HG02623 (cell line): Measurements from ENCODE around the gene PRDM16.

Source experiments
- ATAC-seq: cut with Tn5 transposase; IDR thresholded peaks from one replicate; pipeline ENCODE4 v1.9.1; 2021; ENCODE audit warnings: moderate library complexity; ENCODE audit not compliant: unreplicated experiment

Gene PRDM16

DNA sequence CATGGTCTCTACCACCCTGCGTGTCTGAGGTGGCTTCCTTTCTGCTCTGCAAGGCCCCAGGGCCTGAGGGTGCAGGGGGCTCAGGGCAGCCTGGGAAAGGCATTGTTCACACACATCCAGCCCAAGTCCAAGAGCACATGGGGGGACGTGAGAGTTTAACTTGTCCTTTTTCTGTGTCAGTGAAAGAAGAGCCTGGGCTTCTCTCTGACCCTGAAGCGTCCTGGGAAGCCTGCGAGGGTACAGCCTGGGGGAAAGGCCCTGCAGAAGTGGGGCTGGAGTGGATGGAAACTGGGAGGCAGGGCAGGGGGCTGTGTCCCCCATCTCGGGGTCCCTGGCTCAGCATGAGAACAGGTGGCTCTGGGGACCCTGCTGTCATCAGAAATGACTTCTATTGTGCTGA lies 181.6 kb downstream of the PRDM16 start:
- ATAC-seq: no peak

DNA sequence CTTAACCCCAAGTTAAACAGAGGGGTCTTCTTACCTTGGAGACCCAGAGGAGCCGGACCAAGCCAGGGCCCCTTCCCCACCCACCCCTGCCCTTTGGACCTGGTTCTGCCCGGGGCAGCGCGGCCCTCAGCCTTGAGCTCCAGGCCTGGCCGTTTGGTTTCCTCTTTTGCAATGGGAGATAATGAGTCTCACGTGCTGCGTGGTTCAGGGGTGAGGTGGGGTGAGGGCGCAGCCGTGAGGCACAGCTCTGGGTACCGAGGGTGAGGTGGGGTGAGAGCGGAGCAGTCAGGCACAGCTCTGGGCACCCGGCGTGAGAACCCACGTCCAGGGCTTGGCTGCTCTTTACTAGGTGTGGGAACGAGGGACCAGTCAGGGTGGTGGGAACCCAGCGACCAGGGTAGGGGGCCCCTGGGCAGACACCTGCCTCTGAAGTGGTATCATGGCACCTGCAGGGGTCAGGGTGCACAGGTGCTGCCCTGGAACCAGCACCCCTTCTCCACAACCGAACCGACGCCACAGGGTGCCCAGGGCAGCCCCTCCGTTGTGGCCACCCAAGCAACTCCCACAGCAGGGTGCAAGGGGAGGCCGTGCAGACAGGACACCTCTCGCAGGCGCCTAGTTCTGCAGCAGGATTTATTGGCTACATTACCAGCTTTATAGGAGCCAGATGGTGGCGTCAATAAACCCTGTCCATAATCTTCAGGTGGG lies 182.2 kb downstream of the PRDM16 start:
- ATAC-seq: no peak

DNA sequence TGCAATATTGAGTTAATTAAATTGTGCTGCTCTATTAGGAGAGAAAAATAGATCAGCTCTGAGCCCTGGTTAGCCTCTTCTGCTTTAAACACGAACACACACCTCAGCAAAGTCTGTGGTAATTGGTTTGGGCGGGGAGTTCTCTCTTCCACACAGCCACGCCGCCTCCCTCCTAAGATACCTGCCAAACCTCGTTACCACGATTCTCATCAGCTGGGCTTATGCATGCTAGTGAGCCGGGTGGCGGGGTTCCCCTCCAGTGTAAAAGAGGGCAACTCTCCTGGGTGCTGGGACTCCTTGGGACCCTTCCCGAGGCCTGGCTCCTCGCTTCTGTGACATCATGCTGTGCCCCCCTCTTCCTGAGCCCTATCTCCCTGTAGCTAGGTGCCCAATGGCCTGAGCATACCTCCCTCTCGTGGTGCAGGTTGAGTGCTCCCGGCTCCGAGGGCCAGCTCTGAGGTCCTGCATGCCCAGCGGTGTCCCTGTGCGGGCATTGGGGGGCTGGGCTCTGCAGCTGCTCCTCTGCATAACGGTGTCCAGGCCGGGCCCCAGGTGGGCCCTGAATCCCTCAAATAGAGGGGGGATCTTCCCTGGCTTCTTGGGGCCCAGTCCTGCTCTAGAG lies 182.9 kb downstream of the PRDM16 start:
- ATAC-seq: no peak

DNA sequence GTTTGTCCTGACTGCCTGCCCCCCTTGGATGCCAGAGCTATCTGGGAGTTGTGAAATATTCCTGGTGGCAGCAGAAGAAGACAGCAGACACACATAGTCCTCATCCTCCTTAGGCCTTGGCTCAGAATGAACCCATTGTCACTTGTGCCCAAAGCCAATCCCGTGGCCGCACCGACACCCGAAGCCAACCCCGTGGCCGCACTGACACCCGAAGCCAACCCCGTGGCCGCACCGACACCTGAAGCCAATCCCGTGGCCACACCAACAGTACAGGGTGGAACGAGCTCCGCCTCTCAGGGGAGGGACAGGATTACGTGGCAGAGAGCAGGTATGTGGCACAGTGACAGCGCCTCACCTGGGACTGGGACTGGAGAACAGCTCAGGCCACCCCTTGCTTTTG lies 186.7 kb downstream of the PRDM16 start:
- no peak for ATAC-seq

DNA sequence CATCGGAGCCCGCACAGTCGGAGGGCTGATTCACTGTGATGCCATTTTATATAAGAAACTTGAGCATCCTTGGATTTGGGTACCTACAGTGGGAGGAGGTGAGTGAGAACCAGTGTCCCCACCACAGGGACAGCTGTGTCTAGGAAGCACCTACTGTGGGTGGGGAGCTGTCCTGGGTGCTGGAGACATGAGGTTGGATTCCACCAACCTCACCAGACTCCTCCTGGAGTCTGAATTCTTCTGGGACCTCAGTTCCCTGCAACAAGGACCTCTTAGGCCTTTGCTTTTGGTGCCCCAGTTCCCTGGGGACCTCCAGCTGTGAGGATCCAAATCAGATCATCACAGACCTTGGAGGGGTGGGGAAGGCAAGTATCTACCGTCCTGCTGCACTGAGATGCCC lies 188.8 kb downstream of the PRDM16 start:
- ATAC-seq: no peak

DNA sequence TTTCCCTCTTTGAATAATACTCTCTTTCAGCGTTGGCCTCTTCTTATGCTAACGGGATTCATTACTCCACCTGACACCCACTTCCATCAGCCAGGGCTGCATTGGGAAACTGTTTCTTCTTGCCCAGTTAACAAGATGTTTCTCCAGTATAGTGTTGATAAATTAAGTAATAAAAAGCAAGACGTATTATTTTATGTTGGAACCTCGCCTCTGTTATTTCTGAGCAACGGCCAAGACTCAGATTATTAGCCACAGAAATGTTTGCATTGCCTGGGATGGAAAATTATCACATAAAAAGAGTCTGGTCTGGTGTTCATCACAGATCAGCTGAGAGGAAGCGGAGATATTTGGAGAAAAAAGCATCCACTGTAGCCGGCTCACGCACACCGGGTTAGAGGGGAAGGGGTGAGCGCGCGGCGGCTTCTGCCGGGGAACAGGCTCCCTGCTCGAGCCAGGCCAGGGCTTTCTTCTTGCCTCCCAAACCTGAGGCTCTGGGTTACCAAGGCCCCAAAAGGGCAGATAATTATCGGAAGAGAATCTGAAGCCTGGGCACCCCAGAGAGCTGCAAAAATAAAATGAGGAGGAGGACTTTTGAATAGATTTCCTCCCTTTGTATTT lies 189.5 kb downstream of the PRDM16 start:
- no peak for ATAC-seq

DNA sequence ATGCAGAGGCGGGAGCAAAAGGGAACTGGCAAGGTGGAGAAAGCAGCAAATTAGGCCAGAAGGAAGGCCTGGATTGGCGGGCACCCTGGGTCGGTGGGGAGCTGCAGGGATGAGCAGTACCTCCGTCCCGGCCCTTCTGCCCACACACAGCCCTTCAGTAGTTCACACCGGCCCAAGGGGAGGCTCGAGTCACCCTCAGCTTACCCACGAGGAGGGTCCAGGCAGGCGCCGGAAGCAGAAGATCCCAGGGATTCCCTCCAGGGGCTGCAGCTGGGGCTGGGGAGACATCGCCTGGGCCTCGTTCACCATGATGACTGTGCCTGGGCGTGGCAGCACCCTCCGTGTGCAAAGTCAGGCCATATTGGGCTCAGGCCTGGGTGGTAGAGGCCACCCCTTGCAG lies 190.0 kb downstream of the PRDM16 start:
- no peak for ATAC-seq

DNA sequence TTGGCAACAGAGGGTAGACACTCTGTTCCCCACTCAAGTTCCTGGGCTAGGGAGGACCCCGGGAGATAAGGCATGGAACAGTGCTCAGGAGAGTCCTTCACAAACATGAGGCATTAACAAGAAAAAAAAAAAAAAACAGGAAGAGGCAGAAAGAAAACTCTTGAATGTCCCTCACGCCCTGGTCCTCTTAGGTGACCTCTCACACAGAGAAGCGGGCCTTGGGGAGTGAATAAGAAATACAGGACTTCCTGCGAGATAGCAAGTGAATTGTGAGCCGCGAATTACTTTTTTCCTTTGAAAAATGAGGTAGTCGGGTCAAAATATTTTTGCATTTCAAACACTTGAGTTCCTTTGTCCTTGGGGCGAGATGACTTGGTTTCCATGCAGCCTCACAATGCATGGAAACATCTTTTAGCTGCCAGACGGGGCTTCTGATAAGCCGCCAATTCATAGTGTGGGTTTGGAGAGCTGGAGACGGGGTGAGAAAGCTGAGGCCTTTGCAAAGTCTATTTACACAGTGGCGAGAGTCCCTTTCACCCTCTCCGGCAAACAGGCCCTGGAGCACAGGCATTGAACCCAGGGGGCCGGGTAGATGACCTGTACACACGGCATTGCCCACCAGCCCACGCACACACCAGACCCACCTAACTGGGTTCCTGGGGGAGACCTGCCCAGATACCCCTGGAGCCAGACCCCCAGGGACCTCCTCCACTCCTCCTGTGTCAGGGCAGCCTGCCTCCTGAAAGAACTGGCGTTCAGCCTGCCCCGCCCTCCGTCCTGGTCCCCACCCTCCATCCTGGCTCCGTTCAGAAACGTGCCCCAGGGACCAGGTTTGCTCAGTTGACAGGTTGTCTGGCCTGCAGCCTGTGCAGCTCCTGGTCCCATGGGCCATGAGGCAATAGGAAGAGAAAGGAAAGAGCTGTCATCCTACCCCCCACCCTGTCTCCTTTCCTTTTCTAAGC lies 192.3 kb downstream of the PRDM16 start:
- ATAC-seq: no peak

DNA sequence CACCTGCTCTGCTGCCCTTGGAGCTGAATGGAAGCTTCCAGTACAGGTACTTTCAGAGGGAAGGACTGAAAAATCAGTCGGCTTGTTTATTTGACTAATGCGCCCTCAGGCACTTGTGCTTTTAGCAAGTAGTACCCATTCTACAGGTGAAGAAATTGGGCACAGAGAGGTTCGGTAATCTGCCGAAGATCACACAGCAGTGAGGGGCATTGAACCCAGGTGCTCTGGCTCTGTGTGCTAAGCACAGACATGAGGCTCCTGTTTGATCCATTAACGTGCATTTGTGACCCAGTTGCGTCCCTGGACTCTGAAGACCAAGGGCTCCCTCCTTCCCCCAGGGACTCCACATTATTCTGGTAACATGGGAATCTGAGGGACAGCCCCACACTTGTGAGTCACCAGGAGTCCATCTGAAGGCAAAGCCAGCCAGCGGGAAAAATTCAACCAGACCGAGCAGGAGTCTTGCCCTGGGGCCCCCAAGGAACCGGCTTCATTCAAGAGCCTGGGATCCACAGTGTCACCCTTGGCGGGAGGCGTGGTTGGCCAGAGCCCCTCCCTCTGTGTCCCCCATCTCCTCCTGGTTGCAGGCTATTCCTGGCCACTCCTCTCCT lies 193.1 kb downstream of the PRDM16 start:
- no peak for ATAC-seq

DNA sequence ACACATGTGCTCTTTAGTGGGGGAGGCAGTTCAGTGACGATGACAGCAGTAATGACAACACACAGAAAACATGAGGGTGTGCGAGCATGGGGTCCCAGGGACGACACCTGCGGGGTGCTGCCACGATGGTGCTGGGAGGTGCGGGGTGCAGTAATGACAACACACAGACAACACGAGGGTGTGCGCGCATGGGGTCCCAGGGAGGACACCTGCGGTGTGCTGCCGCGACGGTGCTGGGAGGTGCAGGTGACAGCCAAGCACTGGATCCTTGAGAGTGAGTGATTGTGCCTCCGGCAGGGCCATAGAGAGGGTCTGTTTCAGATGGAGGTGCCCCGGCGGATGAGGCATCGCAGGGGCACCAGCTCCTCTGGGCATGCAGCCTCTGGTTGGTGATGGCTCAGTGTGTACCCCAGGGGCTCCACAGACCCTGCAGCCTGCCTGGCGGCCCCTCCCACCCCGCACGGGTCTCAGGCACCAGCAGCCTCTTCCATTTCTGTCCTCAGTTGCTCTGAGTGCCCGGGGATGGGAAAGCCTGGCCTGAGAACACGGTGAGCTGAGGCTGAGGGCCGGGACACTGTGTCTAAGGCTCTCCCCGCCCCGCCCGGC lies 193.8 kb downstream of the PRDM16 start:
- ATAC-seq: no peak

DNA sequence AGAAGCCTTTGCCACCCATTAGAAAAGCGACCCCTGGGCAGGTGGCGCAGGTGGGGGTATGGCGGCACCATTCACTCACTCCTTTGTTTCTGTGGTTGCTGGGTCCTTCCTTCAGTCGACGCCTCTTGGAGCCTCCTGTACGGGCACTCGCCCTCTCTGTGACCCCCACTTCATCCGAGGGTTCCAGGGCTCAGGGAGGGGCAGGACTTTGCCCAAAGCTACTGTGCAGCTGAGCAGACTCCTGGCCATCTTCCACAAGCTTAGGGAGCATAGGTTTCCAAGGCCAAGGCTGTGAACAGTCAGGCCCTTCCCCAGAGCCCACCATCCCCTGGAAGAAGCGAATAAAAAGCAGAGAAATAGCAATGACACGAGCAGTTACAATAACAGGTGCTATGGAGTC lies 194.8 kb downstream of the PRDM16 start:
- ATAC-seq: no peak

DNA sequence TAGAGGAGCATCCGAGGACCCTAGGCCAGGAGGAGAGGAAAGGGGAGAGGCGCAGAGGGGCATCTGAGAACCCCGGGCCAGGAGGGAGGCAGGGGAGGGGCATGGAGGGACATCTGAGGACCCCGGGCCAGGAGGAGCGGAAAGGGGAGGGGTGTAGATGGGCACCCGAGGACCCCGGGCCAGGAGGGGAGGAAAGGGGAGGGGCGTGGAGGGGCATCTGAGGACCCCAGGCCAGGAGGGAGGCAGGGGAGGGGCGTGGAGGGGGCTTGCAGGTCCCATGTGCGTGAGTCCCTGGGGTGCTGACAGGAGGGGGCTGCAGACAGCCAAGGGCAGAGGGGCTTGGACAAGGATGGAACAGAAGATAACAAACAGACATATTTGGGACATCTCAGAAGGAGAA lies 195.5 kb downstream of the PRDM16 start:
- ATAC-seq: no peak

DNA sequence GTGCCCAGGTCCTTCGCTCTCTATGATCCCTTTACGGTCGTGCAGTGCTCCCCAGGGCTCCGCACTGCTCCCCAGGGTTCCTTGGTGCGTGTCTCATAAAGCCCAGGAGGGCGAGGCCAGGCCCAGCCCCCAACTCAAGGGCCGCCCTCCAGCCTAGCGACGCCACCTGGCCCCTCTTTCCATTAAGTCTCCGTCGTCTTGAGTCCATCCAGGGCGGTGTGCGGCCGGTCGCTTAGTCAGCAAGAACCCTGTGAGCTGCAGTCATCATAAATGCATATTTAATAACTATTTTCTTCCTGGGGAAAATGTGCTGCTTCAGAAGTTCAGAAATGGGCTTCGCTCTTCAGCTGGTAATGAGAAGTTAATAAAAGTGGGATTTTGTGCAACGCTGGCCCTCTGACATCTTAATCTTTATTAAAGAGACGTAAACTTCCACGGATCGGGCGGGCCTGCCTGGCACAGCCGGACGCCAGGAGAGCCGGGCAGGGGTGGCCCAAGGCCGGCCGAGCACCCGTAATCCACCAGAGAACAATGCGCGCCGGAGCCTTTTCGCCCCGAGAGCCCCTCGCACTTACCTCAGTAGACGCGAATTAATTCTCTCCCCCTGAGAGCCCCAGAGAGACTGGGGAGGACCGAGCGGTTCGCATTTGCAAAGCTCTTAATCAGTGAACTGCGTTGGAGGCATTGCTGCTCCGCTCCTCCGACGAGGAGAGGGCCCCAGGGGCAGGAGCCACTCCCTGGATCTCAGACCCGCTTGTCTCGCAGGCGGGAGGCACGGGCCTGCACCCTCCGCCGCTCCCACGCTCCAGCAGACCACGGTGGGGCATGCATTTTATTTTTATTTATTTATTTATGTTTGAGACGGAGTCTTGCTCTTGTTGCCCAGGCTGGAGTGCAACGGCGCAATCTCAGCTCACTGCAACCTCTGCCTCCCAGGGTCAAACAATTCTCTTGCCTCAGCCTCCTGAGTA lies 197.1 kb downstream of the PRDM16 start:
- no peak for ATAC-seq

DNA sequence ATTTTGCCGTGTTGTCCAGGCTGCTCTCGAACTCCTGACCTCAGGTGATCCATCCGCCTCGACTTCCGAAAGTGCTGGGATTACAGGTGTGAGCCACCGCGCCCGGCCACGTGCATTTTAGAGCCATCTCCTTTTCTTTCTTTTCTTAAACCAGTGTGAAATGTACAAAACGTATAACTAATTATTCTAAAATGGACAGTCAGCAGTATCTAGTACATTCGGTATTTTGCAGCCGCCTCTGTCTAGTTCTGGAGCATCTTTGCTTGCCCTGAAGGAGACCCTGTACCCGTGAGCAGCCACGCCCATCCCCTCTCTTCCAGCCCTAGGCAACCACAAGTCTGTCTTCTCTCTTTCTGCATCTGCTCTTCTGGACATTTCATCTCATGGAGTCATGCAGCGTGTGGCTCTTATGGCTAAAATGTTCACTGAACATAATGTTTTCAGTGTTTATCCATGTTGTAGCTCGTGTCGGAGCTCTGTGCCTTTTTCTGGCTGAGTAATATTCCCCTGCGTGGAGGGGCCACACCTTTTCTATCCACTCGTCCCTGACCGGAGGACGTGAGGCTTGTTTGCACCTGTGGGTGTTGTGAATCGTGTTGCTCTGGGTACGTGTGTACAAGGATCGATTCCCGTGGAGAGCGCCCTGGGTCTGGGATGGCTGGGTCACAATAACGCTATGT lies 198.0 kb downstream of the PRDM16 start:
- ATAC-seq: no peak

DNA sequence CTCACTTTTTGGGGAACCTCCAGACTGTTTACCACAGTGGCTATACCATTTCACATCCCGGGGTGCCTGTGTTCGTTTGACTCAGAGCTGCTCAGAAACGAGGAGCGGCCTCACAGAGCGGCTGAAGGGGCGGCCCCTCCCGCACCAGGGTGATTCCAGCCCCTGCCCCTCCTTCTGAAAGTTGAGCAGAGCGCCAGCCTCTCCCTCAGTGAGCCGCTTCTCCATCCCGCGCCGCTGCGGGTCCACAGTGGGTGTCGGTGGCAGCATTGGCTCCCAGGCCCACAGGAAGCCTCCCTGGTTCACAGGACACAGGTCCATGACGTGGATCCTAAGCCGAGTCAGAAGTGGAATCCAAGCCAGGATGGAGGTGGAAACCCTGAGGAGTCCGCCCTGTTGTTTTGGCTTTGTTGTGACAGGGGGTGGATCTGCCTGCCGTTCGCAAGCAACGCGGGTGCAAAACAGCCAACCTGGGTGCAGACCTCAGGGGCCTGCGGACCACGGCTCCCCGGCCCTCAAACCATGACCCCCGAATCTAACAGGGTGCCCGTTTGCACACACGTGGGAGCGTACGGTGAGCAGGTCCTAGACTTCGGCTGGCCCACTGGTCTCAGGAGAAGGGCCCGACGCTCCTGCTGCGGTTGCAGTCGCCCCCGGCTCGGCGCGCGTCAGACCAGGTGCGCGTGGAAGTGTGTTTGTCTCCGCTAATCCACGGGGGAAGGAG lies 198.7 kb downstream of the PRDM16 start:
- no peak for ATAC-seq

DNA sequence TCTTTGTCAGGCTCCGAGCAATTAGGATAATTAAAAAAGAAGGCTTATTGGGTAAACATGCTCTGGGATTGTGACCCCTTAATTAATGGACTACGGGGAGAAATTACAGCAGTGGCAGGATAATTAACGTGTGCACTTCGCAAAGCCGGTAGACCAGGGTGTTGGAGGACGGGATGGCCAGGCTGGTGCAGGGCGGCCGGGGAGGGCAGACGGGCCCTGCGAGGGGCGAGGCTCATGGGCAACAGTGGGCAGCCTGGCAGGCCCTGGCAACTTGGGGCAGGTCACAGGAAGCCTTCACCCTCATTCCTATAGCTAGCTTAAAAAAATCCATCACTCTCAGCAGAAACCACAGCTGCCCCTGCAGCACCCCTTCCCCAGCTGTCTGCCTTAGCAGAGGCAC lies 199.3 kb downstream of the PRDM16 start:
- ATAC-seq: no peak

DNA sequence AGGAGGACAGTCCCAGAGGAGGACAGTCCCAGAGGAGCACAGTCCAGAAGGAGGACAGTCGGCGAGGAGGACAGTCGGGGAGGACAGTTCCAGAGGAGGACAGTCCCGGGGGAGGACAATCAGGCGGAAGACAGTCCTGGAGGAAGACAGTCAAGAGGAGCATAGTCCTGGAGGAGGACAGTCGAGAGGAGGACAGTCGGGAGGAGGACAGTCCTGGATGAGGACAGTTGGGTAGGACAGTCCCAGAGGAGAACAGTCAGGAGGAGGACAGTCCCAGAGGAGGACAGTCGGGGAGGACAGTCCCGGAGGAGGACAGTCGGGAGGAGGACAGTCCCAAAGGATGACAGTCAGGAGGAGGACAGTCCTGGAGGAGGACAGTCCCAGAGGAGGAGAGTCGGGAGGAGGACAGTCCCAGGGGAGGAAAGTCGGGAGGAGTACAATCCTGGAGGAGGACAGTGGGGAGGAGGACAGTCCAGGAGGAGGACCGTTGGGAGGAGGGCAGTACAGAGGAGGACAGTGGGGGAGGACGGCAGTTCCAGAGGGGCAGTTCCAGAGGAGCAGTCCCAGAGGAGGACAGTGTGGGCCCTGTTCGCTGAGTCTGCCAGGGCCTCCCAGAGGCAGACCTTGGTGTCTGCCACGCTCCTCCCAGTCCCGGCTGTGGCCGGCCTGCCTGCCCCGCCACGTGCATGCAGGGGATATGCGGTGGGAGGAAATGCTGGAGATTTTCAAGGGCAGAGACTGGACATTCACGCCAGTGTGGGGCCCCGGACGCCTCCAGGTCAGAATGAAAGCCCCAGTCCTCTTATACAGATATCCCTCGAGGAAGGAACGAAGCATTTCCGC lies 201.6 kb downstream of the PRDM16 start:
- no peak for ATAC-seq
